Nephron progenitor cell (in vitro differentiated cells): ENCODE data around the gene PBX1.

ENCODE experiments used
- DNase-seq: peaks from one replicate; pipeline ENCODE4 v3.0.0; 2021
- H3K27ac Mint-ChIP-seq: 2 replicates; pipeline ENCODE4 v1.8.0; 2021; ENCODE audit warnings: mild to moderate bottlenecking, moderate library complexity, mixed read lengths
- H3K27me3 Mint-ChIP-seq: 2 replicates; pipeline ENCODE4 v1.8.0; 2021; ENCODE audit warnings: mild to moderate bottlenecking, low read depth, mixed read lengths; ENCODE audit not compliant: poor library complexity
- H3K36me3 Mint-ChIP-seq: 2 replicates; pipeline ENCODE4 v1.8.0; 2021; ENCODE audit warnings: low read depth, mixed read lengths
- H3K4me1 Mint-ChIP-seq: 2 replicates; pipeline ENCODE4 v1.8.0; 2021; ENCODE audit warnings: mixed read lengths
- H3K4me3 Mint-ChIP-seq: 2 replicates; pipeline ENCODE4 v1.8.0; 2021; ENCODE audit warnings: mild to moderate bottlenecking, moderate library complexity, mixed read lengths
- H3K9me3 Mint-ChIP-seq: 2 replicates; pipeline ENCODE4 v1.8.0; 2021; ENCODE audit warnings: mild to moderate bottlenecking, moderate library complexity, mixed read lengths
- TF ChIP-seq, protein P1 (sequence below): fragments of 200-600 bp; sonication (generic); IDR thresholded peaks from 2 replicates; pipeline ENCODE4 v1.5.0; 2021; ENCODE audit warnings: antibody characterized with exemption

Gene PBX1

DNA sequence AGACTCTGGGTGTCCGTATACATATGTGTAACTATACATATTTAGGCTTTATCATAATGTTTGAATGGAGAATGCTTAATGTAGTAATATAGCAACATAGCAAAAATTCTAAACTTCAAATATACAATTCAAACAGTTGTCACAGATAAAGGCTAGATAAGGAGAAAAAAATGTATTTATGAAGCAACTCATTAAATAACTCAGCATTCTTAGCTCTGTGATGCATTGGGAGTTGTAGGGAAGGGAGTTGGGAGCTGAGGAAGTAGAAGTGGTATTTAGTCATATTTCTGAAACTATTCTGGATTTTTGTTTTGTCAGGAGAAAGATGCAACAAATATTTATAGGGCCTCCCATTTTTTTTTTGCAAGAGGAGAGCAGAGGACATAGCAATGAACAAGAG lies 197.8 kb downstream of the PBX1 start:
- DNase-seq = no peak

DNA sequence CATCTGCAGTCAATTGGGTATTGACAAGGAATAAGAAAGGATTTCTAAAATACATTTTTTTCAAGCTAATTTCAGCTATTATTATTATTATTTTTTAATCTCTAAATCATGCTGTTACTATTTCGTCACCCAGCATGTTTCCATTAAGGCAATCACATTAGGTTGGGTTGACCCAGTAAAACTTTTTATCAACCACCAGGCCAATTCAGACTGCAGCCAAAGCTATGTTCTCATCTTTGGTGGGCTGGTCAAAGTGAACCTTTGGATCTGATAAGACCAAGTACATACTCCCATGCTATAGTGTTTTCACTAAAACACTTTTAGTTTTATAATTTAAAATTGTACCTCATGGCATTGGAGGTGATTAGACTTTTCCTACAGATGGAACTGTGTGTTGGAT lies 198.6 kb downstream of the PBX1 start:
- TF ChIP-seq, protein P1, sequence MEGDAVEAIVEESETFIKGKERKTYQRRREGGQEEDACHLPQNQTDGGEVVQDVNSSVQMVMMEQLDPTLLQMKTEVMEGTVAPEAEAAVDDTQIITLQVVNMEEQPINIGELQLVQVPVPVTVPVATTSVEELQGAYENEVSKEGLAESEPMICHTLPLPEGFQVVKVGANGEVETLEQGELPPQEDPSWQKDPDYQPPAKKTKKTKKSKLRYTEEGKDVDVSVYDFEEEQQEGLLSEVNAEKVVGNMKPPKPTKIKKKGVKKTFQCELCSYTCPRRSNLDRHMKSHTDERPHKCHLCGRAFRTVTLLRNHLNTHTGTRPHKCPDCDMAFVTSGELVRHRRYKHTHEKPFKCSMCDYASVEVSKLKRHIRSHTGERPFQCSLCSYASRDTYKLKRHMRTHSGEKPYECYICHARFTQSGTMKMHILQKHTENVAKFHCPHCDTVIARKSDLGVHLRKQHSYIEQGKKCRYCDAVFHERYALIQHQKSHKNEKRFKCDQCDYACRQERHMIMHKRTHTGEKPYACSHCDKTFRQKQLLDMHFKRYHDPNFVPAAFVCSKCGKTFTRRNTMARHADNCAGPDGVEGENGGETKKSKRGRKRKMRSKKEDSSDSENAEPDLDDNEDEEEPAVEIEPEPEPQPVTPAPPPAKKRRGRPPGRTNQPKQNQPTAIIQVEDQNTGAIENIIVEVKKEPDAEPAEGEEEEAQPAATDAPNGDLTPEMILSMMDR = no peak
- H3K9me3 Mint-ChIP-seq = peaks cover 9% of the 10 kb centered on the region
- H3K27me3 Mint-ChIP-seq = no peaks in the 10 kb centered on the region
- H3K27ac Mint-ChIP-seq = no peak overlapping the region
- DNase-seq = no peak
- peaks cover 40% of the 10 kb centered on the region for H3K4me1 Mint-ChIP-seq
- H3K4me3 Mint-ChIP-seq = no peak overlapping the region
- peaks cover 50% of the 10 kb centered on the region for H3K36me3 Mint-ChIP-seq

More for the DNA sequence above, 197.8 kb downstream of the PBX1 start:
- H3K36me3 Mint-ChIP-seq = peaks cover 43% of the 10 kb centered on the region
- H3K4me3 Mint-ChIP-seq = no peak overlapping the region
- no peaks in the 10 kb centered on the region for H3K27me3 Mint-ChIP-seq
- H3K4me1 Mint-ChIP-seq = peaks cover 49% of the 10 kb centered on the region
- H3K9me3 Mint-ChIP-seq = peaks cover 5% of the 10 kb centered on the region
- TF ChIP-seq, protein P1 = no peak
- no peak overlapping the region for H3K27ac Mint-ChIP-seq

DNA sequence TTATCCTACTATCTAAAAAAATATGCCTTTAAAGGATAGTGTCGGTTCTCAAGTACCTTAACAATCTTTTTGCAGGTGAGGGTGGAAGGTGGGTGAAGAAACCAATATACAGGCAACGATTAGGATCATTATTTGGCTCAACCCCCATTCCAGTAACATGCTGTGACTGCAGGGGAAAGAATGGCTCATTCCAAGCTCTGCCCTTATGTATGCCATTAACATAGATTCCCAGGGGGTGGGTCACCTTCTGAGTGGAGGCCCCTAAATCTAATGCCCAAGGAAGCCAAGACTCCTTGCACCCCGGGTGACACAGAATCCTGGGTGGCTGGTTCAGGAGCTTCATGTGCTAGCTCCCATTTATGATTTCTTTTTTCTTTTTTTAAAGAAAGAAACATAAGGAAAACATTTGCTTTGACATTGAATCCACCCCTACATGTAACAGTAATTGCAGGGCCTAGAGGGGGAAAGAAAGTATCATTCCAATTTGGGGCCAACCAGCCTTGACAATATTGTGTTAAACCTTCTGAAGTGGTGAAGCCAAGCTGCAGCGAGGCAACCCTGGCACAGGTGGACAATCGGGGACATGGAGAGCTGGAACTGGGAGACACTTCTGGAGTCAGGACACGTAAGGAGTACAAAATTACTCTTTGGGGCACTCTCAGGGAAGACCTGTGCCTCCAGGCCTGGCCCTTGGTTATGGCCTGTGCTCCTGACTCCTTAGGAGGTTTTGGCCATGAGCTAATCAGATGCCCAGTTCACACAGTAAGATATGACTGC lies 200.3 kb downstream of the PBX1 start:
- H3K27me3 Mint-ChIP-seq = no peaks in the 10 kb centered on the region
- peaks cover 23% of the 10 kb centered on the region for H3K4me1 Mint-ChIP-seq
- no peak overlapping the region for H3K4me3 Mint-ChIP-seq
- no peak for DNase-seq
- peaks cover 48% of the 10 kb centered on the region for H3K36me3 Mint-ChIP-seq
- H3K9me3 Mint-ChIP-seq = peaks cover 9% of the 10 kb centered on the region
- TF ChIP-seq, protein P1 = no peak
- H3K27ac Mint-ChIP-seq = no peak overlapping the region

DNA sequence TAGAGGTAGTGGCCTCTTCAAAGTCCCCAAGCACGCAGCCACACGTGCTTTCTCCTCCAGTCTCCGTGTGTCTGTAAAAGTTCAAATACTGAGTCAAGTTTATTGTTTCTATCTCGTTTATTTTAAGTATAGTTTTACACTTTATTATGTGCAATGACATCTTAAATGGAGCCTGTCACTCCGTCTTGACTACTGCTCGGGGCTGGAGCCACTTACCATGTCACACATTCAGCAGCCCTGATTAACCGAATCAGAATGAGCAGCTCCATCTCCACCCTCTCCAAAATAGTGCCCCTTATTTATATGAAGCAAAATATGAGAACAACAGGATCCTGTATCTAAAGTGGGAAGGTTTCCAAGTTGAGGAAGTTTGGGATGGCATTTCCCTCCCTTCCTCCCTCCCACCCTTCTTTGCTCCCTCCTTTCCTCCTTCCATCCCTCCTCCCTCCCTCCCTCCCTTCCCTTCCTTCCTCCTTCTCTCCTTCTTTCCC lies 201.0 kb downstream of the PBX1 start:
- DNase-seq = no peak
- Mint-ChIP-seq H3K27ac (no peak overlapping the region), H3K27me3 (no peaks in the 10 kb centered on the region), H3K4me1 (peaks cover 20% of the 10 kb centered on the region), H3K9me3 (peaks cover 9% of the 10 kb centered on the region), H3K36me3 (peaks cover 44% of the 10 kb centered on the region), H3K4me3 (no peak overlapping the region)
- TF ChIP-seq, protein P1 = no peak

DNA sequence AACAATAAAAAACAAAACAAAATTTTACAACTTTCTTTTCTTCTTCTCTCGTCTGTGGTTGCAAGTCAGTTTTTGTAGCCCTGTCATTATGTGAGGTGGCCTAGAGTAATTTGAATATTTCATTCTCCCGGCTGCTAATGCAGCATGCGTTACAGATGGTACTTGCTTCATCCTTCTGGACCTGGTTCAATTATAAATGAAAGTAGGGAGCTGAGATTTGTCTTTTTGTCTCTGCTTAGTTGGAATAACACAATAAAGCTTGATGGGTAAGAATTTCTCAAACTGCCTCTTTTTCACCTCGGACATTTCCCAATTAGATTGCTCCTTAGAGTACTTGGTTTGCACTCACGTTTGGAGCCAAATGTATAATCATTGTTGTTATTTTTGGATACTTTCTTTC lies 201.6 kb downstream of the PBX1 start:
- H3K27ac Mint-ChIP-seq = peak overlapping the region; percentile 46
- H3K4me1 Mint-ChIP-seq = peaks cover 19% of the 10 kb centered on the region
- H3K9me3 Mint-ChIP-seq = peaks cover 9% of the 10 kb centered on the region
- DNase-seq = no peak
- no peak overlapping the region for H3K4me3 Mint-ChIP-seq
- TF ChIP-seq, protein P1 = no peak
- H3K36me3 Mint-ChIP-seq = peaks cover 41% of the 10 kb centered on the region
- no peaks in the 10 kb centered on the region for H3K27me3 Mint-ChIP-seq

DNA sequence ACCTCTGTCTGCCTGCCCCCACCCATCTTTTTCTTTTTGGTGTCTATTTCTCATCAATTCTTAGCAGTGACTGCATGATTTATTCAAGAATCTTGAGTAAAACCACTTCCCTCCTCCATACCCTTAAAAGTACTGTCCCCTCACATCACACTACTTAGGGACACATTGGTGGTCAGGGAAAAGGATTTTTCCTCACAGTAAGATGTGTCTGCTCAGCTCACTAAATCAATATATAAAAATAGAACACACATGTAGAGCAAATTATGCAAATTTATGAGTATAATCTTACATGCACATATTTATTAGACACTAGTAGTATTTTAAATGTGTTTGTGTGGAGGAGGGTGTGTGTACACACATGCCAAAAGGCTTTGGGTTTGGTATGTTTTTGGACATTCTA lies 202.0 kb downstream of the PBX1 start:
- Mint-ChIP-seq H3K4me1 (peaks cover 22% of the 10 kb centered on the region), H3K9me3 (peaks cover 9% of the 10 kb centered on the region), H3K36me3 (peaks cover 40% of the 10 kb centered on the region), H3K27me3 (no peaks in the 10 kb centered on the region), H3K27ac (no peak overlapping the region), H3K4me3 (no peak overlapping the region)
- TF ChIP-seq, protein P1 = no peak
- DNase-seq = no peak
